WTC11 (cell line): ENCODE data around the gene RTEL1. TPM values are rescaled to one million over a fixed set of nuclear protein-coding genes. Genes with fewer than 3 reads are reported as not detected.

Experiments used
- ARID4B ChIP-seq: sonication (generic); formaldehyde crosslinking; IDR thresholded peaks from 2 replicates; pipeline ENCODE4 v1.8.0; 2023; ENCODE audit warnings: missing genetic modification reagents, mild to moderate bottlenecking, borderline replicate concordance
- CDX4 ChIP-seq: fragments of 250-450 bp; sonication (Bioruptor Pico); IDR thresholded peaks from 2 replicates; pipeline ENCODE4 v1.9.0; 2021; ENCODE audit warnings: moderate library complexity, mild to moderate bottlenecking, inconsistent platforms, borderline replicate concordance
- CREM ChIP-seq: sonication (generic); formaldehyde crosslinking; IDR thresholded peaks from 2 replicates; pipeline ENCODE4 v1.8.1; 2022; ENCODE audit warnings: mild to moderate bottlenecking, missing genetic modification reagents, moderate library complexity
- CTCF ChIP-seq: fragments of 200-600 bp; IDR thresholded peaks from 2 replicates; pipeline ENCODE4 v1.8.0; 2022; ENCODE audit warnings: antibody characterized with exemption
- E2F4 ChIP-seq: sonication (generic); formaldehyde crosslinking; IDR thresholded peaks from 2 replicates; pipeline ENCODE4 v1.8.1; 2022; ENCODE audit warnings: low read depth, mild to moderate bottlenecking, moderate library complexity, missing genetic modification reagents, borderline replicate concordance
- ELF4 ChIP-seq: sonication (generic); formaldehyde crosslinking; IDR thresholded peaks from 2 replicates; pipeline ENCODE4 v1.8.1; 2022; ENCODE audit warnings: low read depth, mild to moderate bottlenecking, moderate library complexity, missing genetic modification reagents
- ETV6 ChIP-seq: sonication (generic); formaldehyde crosslinking; IDR thresholded peaks from 2 replicates; pipeline ENCODE4 v1.8.1; 2022; ENCODE audit warnings: mild to moderate bottlenecking, missing genetic modification reagents
- FOXK1 ChIP-seq: sonication (generic); formaldehyde crosslinking; IDR thresholded peaks from 2 replicates; pipeline ENCODE4 v1.8.0; 2022; ENCODE audit warnings: mild to moderate bottlenecking, moderate library complexity, missing genetic modification reagents
- KAT7 ChIP-seq: sonication (generic); formaldehyde crosslinking; IDR thresholded peaks from 2 replicates; pipeline ENCODE4 v1.8.1; 2023; ENCODE audit warnings: missing genetic modification reagents, mild to moderate bottlenecking, borderline replicate concordance
- NFATC4 ChIP-seq: fragments of 250-450 bp; sonication (Bioruptor Pico); IDR thresholded peaks from 2 replicates; pipeline ENCODE4 v1.9.0; 2021; ENCODE audit warnings: mild to moderate bottlenecking
- NR2C2 ChIP-seq: sonication (generic); formaldehyde crosslinking; IDR thresholded peaks from 2 replicates; pipeline ENCODE4 v1.8.0; 2022; ENCODE audit warnings: mild to moderate bottlenecking, missing genetic modification reagents
- RELA ChIP-seq: sonication (generic); formaldehyde crosslinking; IDR thresholded peaks from 2 replicates; pipeline ENCODE4 v1.8.1; 2022; ENCODE audit warnings: missing genetic modification reagents, mild to moderate bottlenecking, borderline replicate concordance
- SMAD4 ChIP-seq: sonication (generic); formaldehyde crosslinking; IDR thresholded peaks from 2 replicates; pipeline ENCODE4 v1.8.0; 2022; ENCODE audit warnings: mild to moderate bottlenecking, missing genetic modification reagents
- USF2 ChIP-seq: sonication (generic); formaldehyde crosslinking; IDR thresholded peaks from 2 replicates; pipeline ENCODE4 v1.8.1; 2023; ENCODE audit warnings: mild to moderate bottlenecking, missing genetic modification reagents, moderate library complexity
- ZMAT4 ChIP-seq: fragments of 250-450 bp; sonication (Bioruptor Pico); IDR thresholded peaks from 2 replicates; pipeline ENCODE4 v1.9.0; 2021; ENCODE audit warnings: mild to moderate bottlenecking
- ZNF138 ChIP-seq: sonication (generic); formaldehyde crosslinking; conservative IDR thresholded peaks from 2 replicates; pipeline ENCODE4 v1.8.1; 2022; ENCODE audit warnings: mild to moderate bottlenecking, moderate library complexity, missing genetic modification reagents
- ZNF232 ChIP-seq: sonication (generic); formaldehyde crosslinking; IDR thresholded peaks from 2 replicates; pipeline ENCODE4 v1.8.0; 2022; ENCODE audit warnings: mild to moderate bottlenecking, missing genetic modification reagents
- ZNF416 ChIP-seq: fragments of 250-450 bp; sonication (Bioruptor Pico); IDR thresholded peaks from 2 replicates; pipeline ENCODE4 v1.9.0; 2021; ENCODE audit warnings: mild to moderate bottlenecking, inconsistent platforms
- ZNF512 ChIP-seq: sonication (generic); formaldehyde crosslinking; IDR thresholded peaks from 2 replicates; pipeline ENCODE4 v1.8.1; 2022; ENCODE audit warnings: missing genetic modification reagents, borderline replicate concordance
- ZSCAN18 ChIP-seq: fragments of 250-450 bp; sonication (Bioruptor Pico); IDR thresholded peaks from 2 replicates; pipeline ENCODE4 v2.1.2; 2022; ENCODE audit warnings: mild to moderate bottlenecking, moderate library complexity
- total RNA-seq: library from RNA; stranded (reverse); gene quantifications from 3 replicates; pipeline ENCODE4 v1.2.3, GENCODE V29; 2021
- TF ChIP-seq, protein P1 (sequence below): sonication (generic); formaldehyde crosslinking; IDR thresholded peaks from 2 replicates; pipeline ENCODE4 v1.8.0; 2022; ENCODE audit warnings: mild to moderate bottlenecking, missing genetic modification reagents
- TF ChIP-seq, protein P2 (sequence below): sonication (generic); formaldehyde crosslinking; IDR thresholded peaks from 2 replicates; pipeline ENCODE4 v1.8.1; 2023; ENCODE audit warnings: mild to moderate bottlenecking, moderate library complexity, missing genetic modification reagents

RTEL1 gene
- total RNA-seq, 1 experiment from 2014 or later = 44.9 TPM

- TF ChIP-seq ZMAT4 (no peak), RELA (no peak; the same call in 1 of the 2 replicates), CREM (CRISPR knock-in tag) (peak; percentile 49), FOXK1 (peak; percentile 78; the same call in 1 of the 2 replicates), ARID4B (CRISPR knock-in tag) (peak; percentile 19; the same call in 1 of the 2 replicates), NFATC4 (CRISPR knock-in tag) (no peak), E2F4 (CRISPR knock-in tag) (peak; percentile 72; the same call in 1 of the 2 replicates), ZSCAN18 (CRISPR knock-in tag) (no peak), ZNF512 (CRISPR knock-in tag) (no peak), ELF4 (CRISPR knock-in tag) (no peak), ETV6 (CRISPR knock-in tag) (peak; percentile 50; the same call in 1 of the 2 replicates), USF2 (0 out of 2 replicates have a peak, but pooled peaks have one; percentile 12), NR2C2 (CRISPR knock-in tag) (no peak), CTCF (no peak), KAT7 (CRISPR knock-in tag) (0 out of 2 replicates have a peak, but pooled peaks have one; percentile 57), ZNF416 (CRISPR knock-in tag) (no peak), ZNF232 (no peak), ZNF138 (CRISPR knock-in tag) (no peak), SMAD4 (no peak), CDX4 (no peak)
- TF ChIP-seq, protein P1, sequence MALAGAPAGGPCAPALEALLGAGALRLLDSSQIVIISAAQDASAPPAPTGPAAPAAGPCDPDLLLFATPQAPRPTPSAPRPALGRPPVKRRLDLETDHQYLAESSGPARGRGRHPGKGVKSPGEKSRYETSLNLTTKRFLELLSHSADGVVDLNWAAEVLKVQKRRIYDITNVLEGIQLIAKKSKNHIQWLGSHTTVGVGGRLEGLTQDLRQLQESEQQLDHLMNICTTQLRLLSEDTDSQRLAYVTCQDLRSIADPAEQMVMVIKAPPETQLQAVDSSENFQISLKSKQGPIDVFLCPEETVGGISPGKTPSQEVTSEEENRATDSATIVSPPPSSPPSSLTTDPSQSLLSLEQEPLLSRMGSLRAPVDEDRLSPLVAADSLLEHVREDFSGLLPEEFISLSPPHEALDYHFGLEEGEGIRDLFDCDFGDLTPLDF (CRISPR knock-in tag) = no peak
- TF ChIP-seq, protein P2, sequence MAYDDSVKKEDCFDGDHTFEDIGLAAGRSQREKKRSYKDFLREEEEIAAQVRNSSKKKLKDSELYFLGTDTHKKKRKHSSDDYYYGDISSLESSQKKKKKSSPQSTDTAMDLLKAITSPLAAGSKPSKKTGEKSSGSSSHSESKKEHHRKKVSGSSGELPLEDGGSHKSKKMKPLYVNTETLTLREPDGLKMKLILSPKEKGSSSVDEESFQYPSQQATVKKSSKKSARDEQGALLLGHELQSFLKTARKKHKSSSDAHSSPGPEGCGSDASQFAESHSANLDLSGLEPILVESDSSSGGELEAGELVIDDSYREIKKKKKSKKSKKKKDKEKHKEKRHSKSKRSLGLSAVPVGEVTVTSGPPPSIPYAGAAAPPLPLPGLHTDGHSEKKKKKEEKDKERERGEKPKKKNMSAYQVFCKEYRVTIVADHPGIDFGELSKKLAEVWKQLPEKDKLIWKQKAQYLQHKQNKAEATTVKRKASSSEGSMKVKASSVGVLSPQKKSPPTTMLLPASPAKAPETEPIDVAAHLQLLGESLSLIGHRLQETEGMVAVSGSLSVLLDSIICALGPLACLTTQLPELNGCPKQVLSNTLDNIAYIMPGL (CRISPR knock-in tag) = no peak
Measured at GRCh38 chr20:63657937-63658748, at the start of gene RTEL1 (continued).
